Embryonic facial prominence (tissue), 1 donor: ENCODE data around the gene NCOA1.
"Not testable (repeated sequence)": the region's sequence is repeated elsewhere in the genome, so short reads cannot be mapped to it uniquely, and the experiment has no call there.

Source experiments
- DNase-seq: peaks from one replicate; pipeline ENCODE4 v3.0.0-alpha.2; 2016; ENCODE audit errors: extremely low spot score

NCOA1 gene

GRCh38 chr2:24474053-24474452 lies 17.0 kb upstream of the NCOA1 start:
- no peak for DNase-seq

- no peak for DNase-seq
These were observed 13.8 kb upstream of the NCOA1 start for GRCh38 chr2:24477229-24477628.

GRCh38 chr2:24478243-24478642 lies 12.8 kb upstream of the NCOA1 start:
- no peak for DNase-seq

GRCh38 chr2:24480245-24480644 lies 10.8 kb upstream of the NCOA1 start:
- no peak for DNase-seq

GRCh38 chr2:24482251-24482971 lies 8.6 kb upstream of the NCOA1 start:
- DNase-seq, result no peak

- no peak for DNase-seq
These were observed 8.1 kb upstream of the NCOA1 start for GRCh38 chr2:24482972-24483300.

GRCh38 chr2:24484677-24485076 lies 6.4 kb upstream of the NCOA1 start:
- DNase-seq, result not testable (repeated sequence)

GRCh38 chr2:24485197-24485596 lies 5.9 kb upstream of the NCOA1 start:
- no peak for DNase-seq

- DNase-seq, result no peak
These were observed 4.3 kb upstream of the NCOA1 start for GRCh38 chr2:24486636-24487205.

GRCh38 chr2:24489465-24490180 lies 1.4 kb upstream of the NCOA1 start:
- no peak for DNase-seq

GRCh38 chr2:24490181-24490689 lies 819 bp upstream of the NCOA1 start:
- no peak for DNase-seq

GRCh38 chr2:24491542-24492420 lies 727 bp downstream of the NCOA1 start:
- no peak for DNase-seq

GRCh38 chr2:24492421-24493279 lies 1.6 kb downstream of the NCOA1 start:
- DNase-seq, result no peak

GRCh38 chr2:24493713-24494112 lies 2.7 kb downstream of the NCOA1 start:
- DNase-seq, result no peak

- no peak for DNase-seq
These were observed 3.4 kb downstream of the NCOA1 start for GRCh38 chr2:24494410-24494809.

- no peak for DNase-seq
These were observed 4.4 kb downstream of the NCOA1 start for GRCh38 chr2:24495451-24495850.

GRCh38 chr2:24496959-24497358 lies 5.9 kb downstream of the NCOA1 start:
- DNase-seq, result no peak

GRCh38 chr2:24497685-24498084 lies 6.6 kb downstream of the NCOA1 start:
- DNase-seq, result no peak

GRCh38 chr2:24498121-24498520 lies 7.1 kb downstream of the NCOA1 start:
- DNase-seq, result no peak

GRCh38 chr2:24501813-24502212 lies 10.8 kb downstream of the NCOA1 start:
- no peak for DNase-seq
